ENCODE measurements around the gene KCNIP1.

Gene KCNIP1

GRCh38 chr5:170511551-170512258, 7.9 kb downstream of the KCNIP1 start:
- Histone ChIP-seq H4K8ac (ENCODE audit: low read depth, low read length) (no peak overlapping the region), H3K79me1 (ENCODE audit: low read length) (no peaks in the 10 kb centered on the region), H3K56ac (ENCODE audit: low read length) (no peak overlapping the region), H3K27me3 (ENCODE audit: insufficient read depth, low read length, poor library complexity) (no peaks in the 10 kb centered on the region), H3K23ac (ENCODE audit: low read length) (no peak overlapping the region), H2BK5ac (ENCODE audit: low read length) (no peak overlapping the region), H3K4me3 (ENCODE audit: low read length) (no peak overlapping the region), H2BK15ac (replicated peaks; ENCODE audit: low read depth) (no peak overlapping the region), H3K27ac (ENCODE audit: low read depth, low read length) (no peak overlapping the region), H2BK120ac (ENCODE audit: low read depth, low read length) (no peak overlapping the region), H4K5ac (ENCODE audit: low read length) (no peak overlapping the region), H3K36me3 (ENCODE audit: control insufficient read depth, insufficient read depth, low read length) (no peaks in the 10 kb centered on the region), H2AK5ac (ENCODE audit: low read length) (no peak overlapping the region), H3K9ac (ENCODE audit: low read length) (no peak overlapping the region), H3K4me1 (ENCODE audit: control insufficient read depth, low read depth, low read length) (no peaks in the 10 kb centered on the region), H3K4ac (ENCODE audit: low read depth, low read length) (no peak overlapping the region), H3K18ac (ENCODE audit: low read length) (no peak overlapping the region), H3K4me2 (ENCODE audit: low read length) (no peak overlapping the region), H3K79me2 (ENCODE audit: control insufficient read depth, insufficient read depth, low read length) (no peaks in the 10 kb centered on the region)
- WGBS (ENCODE audit: extremely low coverage, insufficient coverage, low lambda C conversion rate) = no CpG with 5 or more reads among the region's 8 CpGs
- no peak for DNase-seq

- Histone ChIP-seq H3K79me1 (ENCODE audit: low read length) (no peaks in the 10 kb centered on the region), H2BK120ac (ENCODE audit: low read depth, low read length) (no peak overlapping the region), H3K4me3 (ENCODE audit: low read length) (no peak overlapping the region), H3K4me2 (ENCODE audit: low read length) (no peak overlapping the region), H3K27me3 (ENCODE audit: insufficient read depth, low read length, poor library complexity) (no peaks in the 10 kb centered on the region), H4K8ac (ENCODE audit: low read depth, low read length) (no peak overlapping the region), H3K4ac (ENCODE audit: low read depth, low read length) (no peak overlapping the region), H3K4me1 (ENCODE audit: control insufficient read depth, low read depth, low read length) (no peaks in the 10 kb centered on the region), H2BK5ac (ENCODE audit: low read length) (no peak overlapping the region), H3K18ac (ENCODE audit: low read length) (no peak overlapping the region), H3K9ac (ENCODE audit: low read length) (no peak overlapping the region), H4K5ac (ENCODE audit: low read length) (no peak overlapping the region), H2BK15ac (replicated peaks; ENCODE audit: low read depth) (no peak overlapping the region), H3K56ac (ENCODE audit: low read length) (no peak overlapping the region), H3K36me3 (ENCODE audit: control insufficient read depth, insufficient read depth, low read length) (no peaks in the 10 kb centered on the region), H3K23ac (ENCODE audit: low read length) (no peak overlapping the region), H3K79me2 (ENCODE audit: control insufficient read depth, insufficient read depth, low read length) (no peaks in the 10 kb centered on the region), H2AK5ac (ENCODE audit: low read length) (no peak overlapping the region), H3K27ac (ENCODE audit: low read depth, low read length) (no peak overlapping the region)
- no CpG with 5 or more reads among the region's 5 CpGs for WGBS (ENCODE audit: extremely low coverage, insufficient coverage, low lambda C conversion rate)
- DNase-seq = no peak
Observed at GRCh38 chr5:170513856-170514525, 10.2 kb downstream of the KCNIP1 start.

- DNase-seq = no peak
- no peak overlapping the region for H3K23ac ChIP-seq (ENCODE audit: low read length)
- H2BK5ac ChIP-seq (ENCODE audit: low read length) = no peak overlapping the region
- no peak overlapping the region for H3K9ac ChIP-seq (ENCODE audit: low read length)
- H3K79me2 ChIP-seq (ENCODE audit: control insufficient read depth, insufficient read depth, low read length) = no peaks in the 10 kb centered on the region
- WGBS (ENCODE audit: extremely low coverage, insufficient coverage, low lambda C conversion rate) = no CpG with 5 or more reads among the region's 2 CpGs
- H2AK5ac ChIP-seq (ENCODE audit: low read length) = no peak overlapping the region
- H3K4ac ChIP-seq (ENCODE audit: low read depth, low read length) = no peak overlapping the region
- H3K56ac ChIP-seq (ENCODE audit: low read length) = no peak overlapping the region
- H3K4me2 ChIP-seq (ENCODE audit: low read length) = no peak overlapping the region
- no peak overlapping the region for H2BK15ac ChIP-seq (replicated peaks; ENCODE audit: low read depth)
- no peak overlapping the region for H3K27ac ChIP-seq (ENCODE audit: low read depth, low read length)
- H3K4me1 ChIP-seq (ENCODE audit: control insufficient read depth, low read depth, low read length) = no peaks in the 10 kb centered on the region
- no peak overlapping the region for H4K8ac ChIP-seq (ENCODE audit: low read depth, low read length)
- no peak overlapping the region for H3K18ac ChIP-seq (ENCODE audit: low read length)
- no peaks in the 10 kb centered on the region for H3K79me1 ChIP-seq (ENCODE audit: low read length)
- H3K4me3 ChIP-seq (ENCODE audit: low read length) = no peak overlapping the region
- H4K5ac ChIP-seq (ENCODE audit: low read length) = no peak overlapping the region
- H2BK120ac ChIP-seq (ENCODE audit: low read depth, low read length) = no peak overlapping the region
- H3K36me3 ChIP-seq (ENCODE audit: control insufficient read depth, insufficient read depth, low read length) = no peaks in the 10 kb centered on the region
- H3K27me3 ChIP-seq (ENCODE audit: insufficient read depth, low read length, poor library complexity) = no peaks in the 10 kb centered on the region
Observed at GRCh38 chr5:170517411-170517810, 13.6 kb downstream of the KCNIP1 start.

GRCh38 chr5:170518277-170518676, 14.5 kb downstream of the KCNIP1 start:
- no CpG with 5 or more reads among the region's 5 CpGs for WGBS (ENCODE audit: extremely low coverage, insufficient coverage, low lambda C conversion rate)
- H3K27ac ChIP-seq (ENCODE audit: low read depth, low read length) = no peak overlapping the region
- no peaks in the 10 kb centered on the region for H3K79me2 ChIP-seq (ENCODE audit: control insufficient read depth, insufficient read depth, low read length)

GRCh38 chr5:170519549-170519948, 15.7 kb downstream of the KCNIP1 start:
- DNase-seq = no peak
- no peak overlapping the region for H3K27ac ChIP-seq (ENCODE audit: low read depth, low read length)
- H3K79me2 ChIP-seq (ENCODE audit: control insufficient read depth, insufficient read depth, low read length) = no peaks in the 10 kb centered on the region
- no peak overlapping the region for H3K4ac ChIP-seq (ENCODE audit: low read depth, low read length)
- H3K9ac ChIP-seq (ENCODE audit: low read length) = no peak overlapping the region
- H3K36me3 ChIP-seq (ENCODE audit: control insufficient read depth, insufficient read depth, low read length) = no peaks in the 10 kb centered on the region
- H3K79me1 ChIP-seq (ENCODE audit: low read length) = no peaks in the 10 kb centered on the region
- H4K8ac ChIP-seq (ENCODE audit: low read depth, low read length) = no peak overlapping the region
- H2BK15ac ChIP-seq (replicated peaks; ENCODE audit: low read depth) = no peak overlapping the region
- H3K23ac ChIP-seq (ENCODE audit: low read length) = no peak overlapping the region
- no peak overlapping the region for H2AK5ac ChIP-seq (ENCODE audit: low read length)
- WGBS (ENCODE audit: extremely low coverage, insufficient coverage, low lambda C conversion rate) = no CpG with 5 or more reads among the region's 5 CpGs
- H4K5ac ChIP-seq (ENCODE audit: low read length) = no peak overlapping the region
- H2BK5ac ChIP-seq (ENCODE audit: low read length) = no peak overlapping the region
- H3K18ac ChIP-seq (ENCODE audit: low read length) = no peak overlapping the region
- no peak overlapping the region for H3K4me2 ChIP-seq (ENCODE audit: low read length)
- no peaks in the 10 kb centered on the region for H3K4me1 ChIP-seq (ENCODE audit: control insufficient read depth, low read depth, low read length)
- no peaks in the 10 kb centered on the region for H3K27me3 ChIP-seq (ENCODE audit: insufficient read depth, low read length, poor library complexity)
- no peak overlapping the region for H3K4me3 ChIP-seq (ENCODE audit: low read length)
- H3K56ac ChIP-seq (ENCODE audit: low read length) = no peak overlapping the region
- H2BK120ac ChIP-seq (ENCODE audit: low read depth, low read length) = no peak overlapping the region

More at GRCh38 chr5:170518277-170518676, 14.5 kb downstream of the KCNIP1 start:
- H3K27me3 ChIP-seq (ENCODE audit: insufficient read depth, low read length, poor library complexity) = no peaks in the 10 kb centered on the region
- no peak overlapping the region for H3K56ac ChIP-seq (ENCODE audit: low read length)
- no peak overlapping the region for H2BK15ac ChIP-seq (replicated peaks; ENCODE audit: low read depth)
- H4K8ac ChIP-seq (ENCODE audit: low read depth, low read length) = no peak overlapping the region
- no peak overlapping the region for H2BK5ac ChIP-seq (ENCODE audit: low read length)
- H3K23ac ChIP-seq (ENCODE audit: low read length) = no peak overlapping the region
- no peaks in the 10 kb centered on the region for H3K79me1 ChIP-seq (ENCODE audit: low read length)
- H3K4me1 ChIP-seq (ENCODE audit: control insufficient read depth, low read depth, low read length) = no peaks in the 10 kb centered on the region
- H2BK120ac ChIP-seq (ENCODE audit: low read depth, low read length) = no peak overlapping the region
- H3K36me3 ChIP-seq (ENCODE audit: control insufficient read depth, insufficient read depth, low read length) = no peaks in the 10 kb centered on the region
- no peak overlapping the region for H2AK5ac ChIP-seq (ENCODE audit: low read length)
- no peak for DNase-seq
- no peak overlapping the region for H3K18ac ChIP-seq (ENCODE audit: low read length)
- no peak overlapping the region for H4K5ac ChIP-seq (ENCODE audit: low read length)
- no peak overlapping the region for H3K9ac ChIP-seq (ENCODE audit: low read length)
- no peak overlapping the region for H3K4me3 ChIP-seq (ENCODE audit: low read length)
- no peak overlapping the region for H3K4me2 ChIP-seq (ENCODE audit: low read length)
- H3K4ac ChIP-seq (ENCODE audit: low read depth, low read length) = no peak overlapping the region
